Measurements from ENCODE around the gene ENTPD3.
A peak's percentile ranks its signal among the peaks of the same experiment; 100 is the strongest.

ENTPD3 gene

GRCh38 chr3:40427045-40427669 lies 40.2 kb downstream of the ENTPD3 start:
- Histone ChIP-seq H3K36me3 (replicated peaks) (no peaks in the 10 kb centered on the region), H3K27me3 (ENCODE audit: low read depth) (0 out of 2 replicates have a peak, but pooled peaks cover 2% of the 10 kb centered on the region), H3K9me3 (no peaks in the 10 kb centered on the region), H3K4me3 (no peak overlapping the region), H3K4me1 (no peaks in the 10 kb centered on the region)
- DNase-seq (ENCODE audit: low spot score in 2 of 2) = no peak
- in situ Hi-C loops (cut with MboI; ENCODE audit: low sequenced_read_pairs) = no loop called here

DNA sequence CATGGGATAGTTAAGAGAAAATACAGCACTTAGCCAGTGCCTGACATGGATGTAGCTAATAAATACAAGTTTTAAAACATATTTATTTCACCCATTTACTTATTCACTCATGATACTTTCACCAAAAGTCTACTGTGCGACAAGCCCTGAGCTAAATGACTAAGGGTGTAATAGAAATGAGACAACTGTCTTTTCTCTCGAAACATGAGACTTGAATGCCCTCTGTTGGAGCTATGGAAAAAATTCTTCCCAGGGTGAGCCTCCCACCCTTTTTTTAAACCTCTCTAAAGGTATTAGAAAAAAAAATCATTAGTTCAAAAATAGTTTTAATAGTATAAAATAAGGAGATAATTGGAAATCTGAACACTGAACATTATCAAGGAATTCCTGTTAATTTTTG lies 45.8 kb downstream of the ENTPD3 start:
- no peaks in the 10 kb centered on the region for H3K36me3 ChIP-seq (replicated peaks)
- no peaks in the 10 kb centered on the region for H3K4me1 ChIP-seq
- H3K27me3 ChIP-seq (ENCODE audit: low read depth) = 0 out of 2 replicates have a peak, but pooled peaks cover 2% of the 10 kb centered on the region
- no peaks in the 10 kb centered on the region for H3K9me3 ChIP-seq
- in situ Hi-C loops (cut with MboI; ENCODE audit: low sequenced_read_pairs) = no loop called here
- no peak overlapping the region for H3K4me3 ChIP-seq
- no peak for DNase-seq (ENCODE audit: low spot score in 2 of 2)

DNA sequence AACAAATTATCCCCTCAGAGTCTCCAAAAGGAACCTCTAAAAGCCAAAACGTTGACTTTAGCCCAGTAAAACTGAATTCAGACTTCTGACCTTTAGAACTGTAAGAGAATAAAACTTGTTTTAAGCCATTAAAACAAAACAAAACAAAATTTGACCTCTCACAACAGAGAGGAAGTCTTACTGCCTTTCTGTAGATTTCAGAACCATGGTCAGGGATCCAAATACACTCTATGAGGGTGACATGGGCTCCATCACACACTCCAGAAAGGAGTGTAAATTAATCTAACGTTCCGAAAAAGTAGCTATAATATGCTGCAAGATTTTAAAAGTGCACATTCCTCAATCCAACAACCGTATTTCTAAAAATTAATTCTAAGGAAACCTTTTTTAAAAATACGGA lies 50.9 kb downstream of the ENTPD3 start:
- Histone ChIP-seq H3K27me3 (ENCODE audit: low read depth) (no peaks in the 10 kb centered on the region), H3K36me3 (replicated peaks) (no peaks in the 10 kb centered on the region), H3K9me3 (no peaks in the 10 kb centered on the region), H3K4me1 (no peaks in the 10 kb centered on the region), H3K4me3 (no peak overlapping the region)
- in situ Hi-C loops (cut with MboI; ENCODE audit: low sequenced_read_pairs) = no loop called here
- DNase-seq (ENCODE audit: low spot score in 2 of 2) = no peak

GRCh38 chr3:40445062-40445461 lies 58.1 kb downstream of the ENTPD3 start:
- Histone ChIP-seq H3K27me3 (ENCODE audit: low read depth) (no peaks in the 10 kb centered on the region), H3K36me3 (replicated peaks) (0 out of 2 replicates have a peak, but pooled peaks cover 3% of the 10 kb centered on the region), H3K9me3 (no peaks in the 10 kb centered on the region), H3K4me3 (no peak overlapping the region), H3K4me1 (no peaks in the 10 kb centered on the region)
- in situ Hi-C loops (cut with MboI; ENCODE audit: low sequenced_read_pairs) = no loop called here
- DNase-seq (ENCODE audit: low spot score in 2 of 2) = no peak

DNA sequence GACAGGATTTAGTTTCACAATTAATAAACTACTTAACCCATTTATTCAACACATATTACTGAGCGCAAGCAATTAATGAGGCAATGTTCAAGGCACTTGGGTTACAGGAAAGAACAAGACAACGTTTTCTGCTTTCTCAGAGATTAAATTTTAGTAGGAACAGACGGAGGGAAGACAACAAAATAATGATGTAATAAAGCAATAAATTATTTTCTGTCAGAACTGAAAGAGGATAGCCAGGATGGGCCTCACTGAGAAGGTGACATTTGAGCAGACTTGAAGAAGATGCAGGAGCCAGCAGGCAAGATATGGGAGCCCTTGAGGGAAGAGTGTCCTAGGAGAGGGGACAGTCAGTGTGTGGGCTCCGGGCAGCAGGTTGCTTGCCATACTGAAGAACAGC lies 58.9 kb downstream of the ENTPD3 start:
- H3K27me3 ChIP-seq (ENCODE audit: low read depth) = no peaks in the 10 kb centered on the region
- DNase-seq (ENCODE audit: low spot score in 2 of 2) = no peak
- H3K9me3 ChIP-seq = no peaks in the 10 kb centered on the region
- H3K36me3 ChIP-seq (replicated peaks) = 0 out of 2 replicates have a peak, but pooled peaks cover 3% of the 10 kb centered on the region
- H3K4me3 ChIP-seq = no peak overlapping the region
- no peaks in the 10 kb centered on the region for H3K4me1 ChIP-seq
- in situ Hi-C loops (cut with MboI; ENCODE audit: low sequenced_read_pairs) = no loop called here

DNA sequence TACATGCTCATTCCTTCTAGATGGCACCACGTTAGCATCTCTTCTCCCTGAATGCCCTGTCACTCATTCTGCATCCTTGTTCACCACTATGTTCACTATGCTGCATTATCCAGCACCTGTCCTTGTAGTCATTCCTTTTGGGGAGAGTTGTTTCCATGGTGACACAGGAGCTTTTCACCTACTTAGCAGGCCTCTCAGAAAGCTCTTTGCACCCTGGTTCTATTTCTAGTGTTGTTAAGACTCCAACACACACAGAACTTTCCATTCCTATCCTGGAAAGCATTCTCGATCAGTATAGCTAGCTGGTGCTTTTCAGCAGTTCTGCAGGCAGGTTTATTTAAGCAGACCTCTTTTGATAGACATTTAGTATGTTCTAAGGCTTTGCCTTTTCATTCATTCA lies 63.5 kb downstream of the ENTPD3 start:
- Histone ChIP-seq H3K27me3 (ENCODE audit: low read depth) (no peaks in the 10 kb centered on the region; the same call in 1 of the 2 replicates), H3K36me3 (replicated peaks) (no peaks in the 10 kb centered on the region), H3K9me3 (no peaks in the 10 kb centered on the region), H3K4me1 (peaks cover 19% of the 10 kb centered on the region), H3K4me3 (no peak overlapping the region)
- in situ Hi-C loops (cut with MboI; ENCODE audit: low sequenced_read_pairs) = no loop called here
- DNase-seq (ENCODE audit: low spot score in 2 of 2) = no peak

DNA sequence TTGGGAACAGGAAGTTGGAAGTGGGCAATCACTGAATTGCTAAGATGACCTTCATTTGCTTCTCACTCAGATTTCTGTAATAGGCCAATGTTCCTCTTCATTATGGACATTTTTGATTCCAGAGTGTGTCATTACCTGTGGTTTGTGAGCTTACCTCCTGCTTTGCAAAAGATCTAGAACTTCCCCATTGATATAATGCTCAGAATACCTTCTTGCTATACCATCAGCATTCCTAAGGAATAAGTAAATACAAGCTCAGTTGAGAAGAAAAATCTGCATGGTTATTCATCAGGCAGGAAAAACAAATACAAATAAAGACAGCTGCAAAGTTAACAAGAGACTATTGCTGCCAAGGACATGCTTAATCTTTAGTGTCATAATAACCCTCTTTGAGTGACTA lies 64.6 kb downstream of the ENTPD3 start:
- no peaks in the 10 kb centered on the region; the same call in 1 of the 2 replicates for H3K27me3 ChIP-seq (ENCODE audit: low read depth)
- no peak for DNase-seq (ENCODE audit: low spot score in 2 of 2)
- H3K36me3 ChIP-seq (replicated peaks) = no peaks in the 10 kb centered on the region
- in situ Hi-C loops (cut with MboI; ENCODE audit: low sequenced_read_pairs) = no loop called here
- no peak overlapping the region for H3K4me3 ChIP-seq
- peaks cover 19% of the 10 kb centered on the region for H3K4me1 ChIP-seq
- no peaks in the 10 kb centered on the region for H3K9me3 ChIP-seq

DNA sequence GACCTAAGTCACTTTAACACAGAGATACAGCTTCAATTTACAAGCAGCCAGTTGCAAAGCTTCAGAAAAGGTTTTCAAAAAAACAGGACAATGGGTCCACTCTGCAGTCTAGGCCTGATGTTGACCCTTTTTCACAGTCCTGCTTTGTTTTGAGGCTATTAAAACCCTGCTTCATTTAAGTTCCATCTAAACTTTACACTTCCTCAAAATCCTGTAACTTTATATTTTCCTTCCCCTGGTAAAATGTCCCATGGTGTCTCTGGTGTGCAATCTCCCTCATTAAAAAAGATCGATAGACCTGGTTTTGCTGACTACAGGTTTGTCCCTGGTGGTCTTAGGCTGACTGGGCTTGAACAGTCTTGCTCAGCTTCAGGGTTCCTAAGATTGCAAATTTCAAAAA lies 65.1 kb downstream of the ENTPD3 start:
- H3K36me3 ChIP-seq (replicated peaks) = no peaks in the 10 kb centered on the region
- H3K4me3 ChIP-seq = peak overlapping the region; percentile 62; the same call in 1 of the 2 replicates
- no peak for DNase-seq (ENCODE audit: low spot score in 2 of 2)
- H3K27me3 ChIP-seq (ENCODE audit: low read depth) = no peaks in the 10 kb centered on the region; the same call in 1 of the 2 replicates
- in situ Hi-C loops (cut with MboI; ENCODE audit: low sequenced_read_pairs) = no loop called here
- H3K9me3 ChIP-seq = no peaks in the 10 kb centered on the region
- peaks cover 19% of the 10 kb centered on the region for H3K4me1 ChIP-seq

GRCh38 chr3:40452562-40452875 lies 65.5 kb downstream of the ENTPD3 start:
- peak overlapping the region; percentile 62 for H3K4me3 ChIP-seq
- H3K27me3 ChIP-seq (ENCODE audit: low read depth) = no peaks in the 10 kb centered on the region; the same call in 1 of the 2 replicates
- in situ Hi-C loops (cut with MboI; ENCODE audit: low sequenced_read_pairs) = no loop called here
- H3K4me1 ChIP-seq = peaks cover 19% of the 10 kb centered on the region
- H3K36me3 ChIP-seq (replicated peaks) = peaks cover 3% of the 10 kb centered on the region; the same call in 1 of the 2 replicates
- no peak for DNase-seq (ENCODE audit: low spot score in 2 of 2)
- no peaks in the 10 kb centered on the region for H3K9me3 ChIP-seq

GRCh38 chr3:40452876-40453730 lies 66.1 kb downstream of the ENTPD3 start:
- peaks cover 6% of the 10 kb centered on the region for H3K36me3 ChIP-seq (replicated peaks)
- no peaks in the 10 kb centered on the region; the same call in 1 of the 2 replicates for H3K27me3 ChIP-seq (ENCODE audit: low read depth)
- H3K4me3 ChIP-seq = peak overlapping the region; percentile 62
- no peaks in the 10 kb centered on the region for H3K9me3 ChIP-seq
- DNase-seq (ENCODE audit: low spot score in 2 of 2) = peak; percentile 98
- H3K4me1 ChIP-seq = peaks cover 20% of the 10 kb centered on the region
- in situ Hi-C loops (cut with MboI; ENCODE audit: low sequenced_read_pairs) = no loop called here

DNA sequence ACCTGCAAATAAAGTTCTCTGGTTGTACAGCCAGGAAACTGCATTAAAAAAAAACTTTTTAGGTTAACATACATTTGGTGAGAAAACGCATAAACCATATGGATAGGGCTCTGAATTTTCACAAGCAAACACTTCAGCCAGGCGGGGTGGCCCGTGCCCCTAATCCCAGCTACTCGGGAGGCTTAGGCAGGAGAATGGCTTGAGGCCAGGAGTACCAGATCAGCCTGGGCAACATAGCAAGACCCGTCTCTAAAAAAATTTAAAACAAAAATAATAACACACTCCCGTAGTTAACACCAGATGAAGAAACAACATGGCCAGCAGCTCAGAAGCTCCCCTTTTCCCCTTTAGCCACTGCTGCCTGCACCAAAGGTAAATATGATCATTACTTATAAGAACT lies 66.9 kb downstream of the ENTPD3 start:
- in situ Hi-C loops (cut with MboI; ENCODE audit: low sequenced_read_pairs) = no loop called here
- H3K36me3 ChIP-seq (replicated peaks) = peaks cover 14% of the 10 kb centered on the region
- H3K4me1 ChIP-seq = peaks cover 28% of the 10 kb centered on the region
- H3K4me3 ChIP-seq = peak overlapping the region; percentile 62
- DNase-seq (ENCODE audit: low spot score in 2 of 2) = no peak
- no peaks in the 10 kb centered on the region for H3K9me3 ChIP-seq
- H3K27me3 ChIP-seq (ENCODE audit: low read depth) = no peaks in the 10 kb centered on the region; the same call in 1 of the 2 replicates

DNA sequence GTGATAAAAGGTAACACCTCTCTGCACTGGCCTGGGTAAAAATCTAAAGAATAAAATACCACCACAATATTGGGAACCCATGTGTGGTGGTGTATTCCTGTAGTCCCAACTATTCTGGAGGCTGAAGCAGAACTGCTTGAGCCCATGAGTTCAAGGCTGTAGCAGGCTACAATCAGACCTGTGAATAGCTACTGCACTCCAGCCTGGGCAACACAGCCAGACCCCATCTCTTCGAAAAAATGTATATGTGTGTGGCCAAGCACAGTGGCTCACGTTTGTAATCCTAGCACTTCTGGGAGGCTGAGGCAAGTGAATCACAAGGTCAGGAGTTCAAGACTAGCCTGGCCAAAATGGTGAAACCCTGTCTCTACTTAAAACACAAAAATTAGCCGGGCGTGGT lies 68.3 kb downstream of the ENTPD3 start:
- in situ Hi-C loops (cut with MboI; ENCODE audit: low sequenced_read_pairs) = no loop called here
- no peaks in the 10 kb centered on the region; the same call in 1 of the 2 replicates for H3K27me3 ChIP-seq (ENCODE audit: low read depth)
- peaks cover 28% of the 10 kb centered on the region for H3K36me3 ChIP-seq (replicated peaks)
- H3K4me1 ChIP-seq = peaks cover 33% of the 10 kb centered on the region
- H3K4me3 ChIP-seq = no peak overlapping the region
- H3K9me3 ChIP-seq = no peaks in the 10 kb centered on the region
- DNase-seq (ENCODE audit: low spot score in 2 of 2) = no peak

GRCh38 chr3:40456279-40456939 lies 69.4 kb downstream of the ENTPD3 start:
- peaks cover 33% of the 10 kb centered on the region for H3K4me1 ChIP-seq
- H3K4me3 ChIP-seq = peak overlapping the region; percentile 85
- H3K36me3 ChIP-seq (replicated peaks) = peaks cover 38% of the 10 kb centered on the region
- no peaks in the 10 kb centered on the region; the same call in 1 of the 2 replicates for H3K27me3 ChIP-seq (ENCODE audit: low read depth)
- no peaks in the 10 kb centered on the region for H3K9me3 ChIP-seq
- in situ Hi-C loops (cut with MboI; ENCODE audit: low sequenced_read_pairs) = no loop called here
- DNase-seq (ENCODE audit: low spot score in 2 of 2) = no peak

All from HAP-1 (cell line).